Ovary (tissue), 3 donors: ENCODE measurements around the gene NOC4L.
"Not testable (repeated sequence)": the region's sequence is repeated elsewhere in the genome, so short reads cannot be mapped to it uniquely, and the experiment has no call there.

ENCODE experiments used
- CTCF ChIP-seq, 3 donors: fragments of 450-650 bp in 2 of 3; fragments of 200-600 bp in 1 of 3; IDR thresholded peaks; one replicate each; pipeline versions ENCODE4 v1.5.1 to v1.8.0; 2016 to 2022; ENCODE audit warnings: antibody characterized with exemption in 3 of 3, mild to moderate bottlenecking in 1 of 3
- EP300 ChIP-seq: sonication (generic); formaldehyde crosslinking; IDR thresholded peaks from one replicate; pipeline ENCODE4 v1.6.1; 2017; ENCODE audit warnings: antibody characterized with exemption
- POLR2A ChIP-seq: fragments of 450-650 bp; IDR thresholded peaks from one replicate; pipeline ENCODE4 v1.6.1; 2017; ENCODE audit warnings: antibody characterized with exemption, mild to moderate bottlenecking, moderate library complexity
- donor health status: DM: no; HTN: no; CAD: no.

GRCh38 chr12:132103072-132103471 is 41.2 kb upstream of the NOC4L start:
- not testable (repeated sequence) for TF ChIP-seq CTCF (IDR thresholded peaks at IDR 0.05); POLR2A; EP300
